ENCODE data around the gene ATXN10.

DNA sequence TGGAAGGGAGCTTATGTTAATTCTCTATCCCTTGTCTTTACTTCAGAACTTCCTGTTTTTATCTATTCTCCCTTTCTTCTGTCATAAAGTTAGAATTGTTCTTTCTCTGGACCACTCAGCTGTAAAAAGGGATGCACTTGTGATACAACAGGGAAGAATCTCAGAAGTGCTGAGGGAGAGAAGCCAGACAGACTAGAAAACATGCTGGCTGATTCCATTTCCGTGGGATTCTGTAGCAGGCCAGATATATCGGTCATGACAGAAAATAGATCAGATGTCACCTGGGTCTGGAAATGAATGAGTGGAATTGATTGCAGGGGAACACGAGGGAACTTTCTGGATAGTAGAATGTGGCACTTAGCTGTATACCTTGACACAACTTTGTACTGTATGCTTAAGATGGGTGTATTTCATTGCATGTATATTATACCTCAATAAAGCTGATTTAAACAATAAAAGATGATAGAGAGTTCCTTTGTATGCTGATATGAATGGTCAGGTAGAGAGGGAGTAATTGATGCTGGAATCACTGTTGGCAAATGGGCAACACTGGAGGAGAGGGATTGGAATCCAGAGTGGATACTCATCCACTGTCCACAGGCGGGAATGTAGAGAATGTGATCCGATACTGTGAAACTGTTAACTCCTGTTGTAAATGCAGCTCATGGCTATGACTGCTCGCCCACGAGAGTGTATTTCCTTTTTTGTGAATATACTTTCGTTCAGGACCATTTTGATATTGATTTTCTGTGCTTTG, 59.6 kb downstream of the ATXN10 start:
- TF ChIP-seq, protein P1, sequence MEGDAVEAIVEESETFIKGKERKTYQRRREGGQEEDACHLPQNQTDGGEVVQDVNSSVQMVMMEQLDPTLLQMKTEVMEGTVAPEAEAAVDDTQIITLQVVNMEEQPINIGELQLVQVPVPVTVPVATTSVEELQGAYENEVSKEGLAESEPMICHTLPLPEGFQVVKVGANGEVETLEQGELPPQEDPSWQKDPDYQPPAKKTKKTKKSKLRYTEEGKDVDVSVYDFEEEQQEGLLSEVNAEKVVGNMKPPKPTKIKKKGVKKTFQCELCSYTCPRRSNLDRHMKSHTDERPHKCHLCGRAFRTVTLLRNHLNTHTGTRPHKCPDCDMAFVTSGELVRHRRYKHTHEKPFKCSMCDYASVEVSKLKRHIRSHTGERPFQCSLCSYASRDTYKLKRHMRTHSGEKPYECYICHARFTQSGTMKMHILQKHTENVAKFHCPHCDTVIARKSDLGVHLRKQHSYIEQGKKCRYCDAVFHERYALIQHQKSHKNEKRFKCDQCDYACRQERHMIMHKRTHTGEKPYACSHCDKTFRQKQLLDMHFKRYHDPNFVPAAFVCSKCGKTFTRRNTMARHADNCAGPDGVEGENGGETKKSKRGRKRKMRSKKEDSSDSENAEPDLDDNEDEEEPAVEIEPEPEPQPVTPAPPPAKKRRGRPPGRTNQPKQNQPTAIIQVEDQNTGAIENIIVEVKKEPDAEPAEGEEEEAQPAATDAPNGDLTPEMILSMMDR (IDR thresholded peaks at IDR 0.05; ENCODE audit: borderline replicate concordance, extremely low read depth, low read length, poor library complexity, severe bottlenecking) = no peak
- TF ChIP-seq EZH2 (IDR thresholded peaks at IDR 0.05; ENCODE audit: borderline replicate concordance, low read depth, low read length, severe bottlenecking) = no peak
